OCI-LY1 (cell line): Measurements from ENCODE around the gene ZDHHC11.

Experiments
- H2AFZ ChIP-seq: fragments of 200-600 bp; sonication (generic), shearing (Covaris generic); 2 replicates; pipeline ENCODE4 v1.6.0; 2014; ENCODE audit warnings: antibody characterized with exemption, mild to moderate bottlenecking, low read length
- H3F3A ChIP-seq: fragments of 200-600 bp; sonication (generic), shearing (Covaris generic); 2 replicates; pipeline ENCODE4 v1.6.0; 2014; ENCODE audit warnings: mild to moderate bottlenecking, antibody characterized with exemption, low read length, moderate library complexity; ENCODE audit not compliant: insufficient read depth
- H3K27ac ChIP-seq: fragments of 200-600 bp; sonication (generic); 2 replicates; pipeline ENCODE4 v1.5.1; 2014; ENCODE audit warnings: low read length, mixed run types, mild to moderate bottlenecking, low read depth; ENCODE audit not compliant: poor library complexity, severe bottlenecking
- H3K27me3 ChIP-seq: fragments of 200-600 bp; sonication (generic); 2 replicates; pipeline ENCODE4 v1.6.0; 2014; ENCODE audit warnings: antibody characterized with exemption, mild to moderate bottlenecking, low read length, moderate library complexity; ENCODE audit not compliant: insufficient read depth
- H3K36me3 ChIP-seq: fragments of 200-600 bp; sonication (generic); 2 replicates; pipeline ENCODE4 v1.6.1; 2014; ENCODE audit warnings: mild to moderate bottlenecking, antibody characterized with exemption, low read length, moderate library complexity, mixed read lengths; ENCODE audit not compliant: insufficient read depth
- H3K4me1 ChIP-seq: fragments of 200-600 bp; sonication (generic); 2 replicates; pipeline ENCODE4 v1.5.1; 2014; ENCODE audit warnings: mild to moderate bottlenecking, low read length, moderate library complexity; ENCODE audit not compliant: insufficient read depth, severe bottlenecking
- H3K4me2 ChIP-seq: fragments of 200-600 bp; sonication (generic), shearing (Covaris generic); 2 replicates; pipeline ENCODE4 v1.6.1; 2014; ENCODE audit warnings: low read length
- H3K4me3 ChIP-seq: fragments of 200-600 bp; sonication (generic); 2 replicates; pipeline ENCODE4 v1.5.1; 2014; ENCODE audit warnings: low read length, low read depth, mild to moderate bottlenecking, mixed read lengths; ENCODE audit not compliant: poor library complexity, severe bottlenecking
- H3K79me2 ChIP-seq: fragments of 200-600 bp; shearing (Covaris generic); 2 replicates; pipeline ENCODE4 v1.6.1; 2016; ENCODE audit warnings: mixed run types, low read length, mixed read lengths; ENCODE audit not compliant: insufficient read depth
- H3K9ac ChIP-seq: fragments of 200-600 bp; sonication (generic), shearing (Covaris generic); 2 replicates; pipeline ENCODE4 v1.6.1; 2014; ENCODE audit warnings: mild to moderate bottlenecking, low read length, mixed read lengths
- H3K9me2 ChIP-seq: fragments of 200-600 bp; sonication (generic), shearing (Covaris generic); 2 replicates; pipeline ENCODE4 v1.6.1; 2014; ENCODE audit warnings: low read depth, mild to moderate bottlenecking, low read length, mixed read lengths
- H3K9me3 ChIP-seq: fragments of 200-600 bp; shearing (Covaris generic); 2 replicates; pipeline ENCODE4 v1.6.1; 2014; ENCODE audit warnings: low read length, mixed read lengths
- H4K20me1 ChIP-seq: fragments of 200-600 bp; sonication (generic), shearing (Covaris generic); 2 replicates; pipeline ENCODE4 v1.6.0; 2016; ENCODE audit warnings: mild to moderate bottlenecking, low read length; ENCODE audit not compliant: insufficient read depth
- EZH2 ChIP-seq: fragments of 200-600 bp; sonication (generic), shearing (Covaris generic); IDR thresholded peaks from 2 replicates; pipeline ENCODE4 v1.8.0; 2017; ENCODE audit warnings: borderline replicate concordance, mixed run types, mild to moderate bottlenecking, antibody characterized with exemption, low read length, moderate library complexity, mixed read lengths
- TF ChIP-seq, protein P1 (sequence below): fragments of 200-600 bp; sonication (generic), shearing (Covaris generic); IDR thresholded peaks from 2 replicates; pipeline ENCODE4 v1.5.1; 2017; ENCODE audit warnings: mild to moderate bottlenecking, antibody characterized with exemption, low read length, moderate library complexity, mixed read lengths

Gene ZDHHC11

DNA sequence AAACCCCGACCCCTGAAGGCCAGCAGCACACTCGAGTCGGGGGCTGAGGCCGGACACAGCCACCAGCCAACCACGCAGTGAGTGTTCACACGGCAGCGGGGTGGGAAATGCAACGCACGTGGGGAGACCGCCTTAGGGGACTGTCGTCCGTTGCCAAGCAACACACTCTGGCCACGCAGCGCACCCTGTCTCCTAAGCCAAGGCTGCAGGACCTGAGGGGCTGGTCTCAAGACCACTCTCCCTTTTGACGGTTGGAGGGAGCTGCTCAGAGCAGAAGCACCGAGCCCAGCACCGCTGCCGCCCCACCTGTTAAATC, 34.3 kb upstream of the ZDHHC11 start:
- Histone ChIP-seq H3K9me3 (no peaks in the 10 kb centered on the region), H3K36me3 (peaks cover 96% of the 10 kb centered on the region), H3K79me2 (no peaks in the 10 kb centered on the region), H2AFZ (no peak overlapping the region), H3K27ac (no peak overlapping the region), H3K9me2 (no peaks in the 10 kb centered on the region), H3K9ac (no peak overlapping the region), H3K27me3 (no peaks in the 10 kb centered on the region), H3K4me2 (no peak overlapping the region), H3K4me3 (no peak overlapping the region), H3K4me1 (no peaks in the 10 kb centered on the region), H3F3A (no peaks in the 10 kb centered on the region), H4K20me1 (no peaks in the 10 kb centered on the region)
- TF ChIP-seq, protein P1, sequence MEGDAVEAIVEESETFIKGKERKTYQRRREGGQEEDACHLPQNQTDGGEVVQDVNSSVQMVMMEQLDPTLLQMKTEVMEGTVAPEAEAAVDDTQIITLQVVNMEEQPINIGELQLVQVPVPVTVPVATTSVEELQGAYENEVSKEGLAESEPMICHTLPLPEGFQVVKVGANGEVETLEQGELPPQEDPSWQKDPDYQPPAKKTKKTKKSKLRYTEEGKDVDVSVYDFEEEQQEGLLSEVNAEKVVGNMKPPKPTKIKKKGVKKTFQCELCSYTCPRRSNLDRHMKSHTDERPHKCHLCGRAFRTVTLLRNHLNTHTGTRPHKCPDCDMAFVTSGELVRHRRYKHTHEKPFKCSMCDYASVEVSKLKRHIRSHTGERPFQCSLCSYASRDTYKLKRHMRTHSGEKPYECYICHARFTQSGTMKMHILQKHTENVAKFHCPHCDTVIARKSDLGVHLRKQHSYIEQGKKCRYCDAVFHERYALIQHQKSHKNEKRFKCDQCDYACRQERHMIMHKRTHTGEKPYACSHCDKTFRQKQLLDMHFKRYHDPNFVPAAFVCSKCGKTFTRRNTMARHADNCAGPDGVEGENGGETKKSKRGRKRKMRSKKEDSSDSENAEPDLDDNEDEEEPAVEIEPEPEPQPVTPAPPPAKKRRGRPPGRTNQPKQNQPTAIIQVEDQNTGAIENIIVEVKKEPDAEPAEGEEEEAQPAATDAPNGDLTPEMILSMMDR, result no peak
- no peak for TF ChIP-seq EZH2

DNA sequence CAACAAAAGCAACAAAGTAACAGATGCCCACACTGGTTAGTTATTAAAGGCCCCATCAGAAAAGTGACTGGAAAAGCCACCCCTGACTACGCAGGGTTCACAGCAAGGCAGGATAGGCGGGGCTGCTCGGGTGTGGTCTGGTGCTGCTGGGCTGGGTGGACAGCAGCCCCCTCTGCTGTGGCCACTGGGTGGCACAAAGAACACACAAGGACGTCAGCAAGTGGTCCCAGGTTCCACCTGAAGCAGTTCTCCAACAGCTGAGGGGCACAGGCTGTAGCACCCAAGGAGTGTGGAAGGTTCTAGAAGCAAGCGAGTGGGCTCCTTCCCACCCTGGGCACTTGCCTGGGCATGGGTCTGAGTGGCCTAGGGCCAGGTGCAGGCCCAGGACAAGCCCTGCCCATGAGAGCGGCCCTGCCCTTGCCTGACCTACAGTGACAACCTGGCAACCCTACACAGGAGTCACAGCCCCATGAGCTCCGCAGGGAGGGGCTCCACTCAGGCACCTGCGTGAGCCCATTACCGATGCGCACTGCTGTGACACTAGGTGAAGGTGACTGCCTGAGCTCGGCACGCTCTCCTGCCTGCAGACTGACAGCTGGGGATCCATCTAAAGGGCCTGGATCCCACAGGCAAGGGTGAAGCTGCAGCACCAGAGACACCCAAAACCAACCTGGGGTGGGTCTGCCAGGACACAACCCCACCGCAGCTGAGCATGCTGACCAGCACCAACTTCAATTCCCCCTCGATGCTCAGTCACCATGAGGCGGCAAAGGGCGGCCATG, 33.8 kb upstream of the ZDHHC11 start:
- H3K79me2 ChIP-seq, result no peaks in the 10 kb centered on the region
- H3K36me3 ChIP-seq, result peaks cover 90% of the 10 kb centered on the region
- H3K27me3 ChIP-seq, result no peaks in the 10 kb centered on the region

DNA sequence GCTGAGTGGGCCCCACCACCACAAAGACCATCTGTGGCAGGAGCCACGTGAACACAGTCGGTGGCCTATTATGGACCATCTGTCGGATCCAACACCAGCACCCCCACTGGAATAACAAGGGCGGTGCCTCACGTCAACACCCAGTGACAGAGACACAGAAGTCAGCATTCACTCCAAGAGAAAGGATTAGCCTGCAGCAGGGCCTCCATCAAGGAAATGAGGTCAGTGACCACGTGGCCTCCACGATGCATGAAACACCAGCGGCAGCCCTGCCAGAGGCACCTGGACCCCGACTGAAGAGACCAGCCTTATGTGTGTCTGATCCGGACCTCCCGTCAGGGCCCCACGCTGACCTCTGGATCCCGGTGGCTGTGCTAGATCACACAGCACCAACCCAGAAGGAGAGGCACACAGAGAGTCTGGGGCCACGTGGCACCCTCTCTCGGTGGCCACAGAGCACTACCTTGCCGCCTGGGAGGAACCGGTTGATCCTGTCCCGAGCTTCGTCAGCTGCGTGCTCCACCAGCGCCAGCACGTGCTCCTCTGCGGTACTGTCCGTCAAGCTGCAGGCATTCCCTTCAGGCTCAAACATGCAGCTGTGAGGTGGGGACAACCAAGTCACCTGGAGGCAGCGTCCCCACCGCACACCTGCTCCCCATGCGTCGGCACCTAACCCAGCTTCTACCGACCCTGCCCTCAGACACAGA, 32.8 kb upstream of the ZDHHC11 start:
- Histone ChIP-seq H3K4me2 (no peak overlapping the region), H3F3A (no peaks in the 10 kb centered on the region), H3K4me1 (no peaks in the 10 kb centered on the region), H3K36me3 (peaks cover 81% of the 10 kb centered on the region), H3K4me3 (no peak overlapping the region), H3K9me2 (no peaks in the 10 kb centered on the region), H3K9ac (no peak overlapping the region), H3K9me3 (no peaks in the 10 kb centered on the region), H4K20me1 (no peaks in the 10 kb centered on the region), H3K27me3 (no peaks in the 10 kb centered on the region), H3K79me2 (no peaks in the 10 kb centered on the region), H3K27ac (no peak overlapping the region), H2AFZ (no peak overlapping the region)
- no peak for TF ChIP-seq EZH2
- TF ChIP-seq, protein P1, result no peak

More for the DNA sequence above, 33.8 kb upstream of the ZDHHC11 start:
- H3K9ac ChIP-seq, result no peak overlapping the region
- no peak overlapping the region for H2AFZ ChIP-seq
- no peaks in the 10 kb centered on the region for H3K4me1 ChIP-seq
- H3K4me3 ChIP-seq, result no peak overlapping the region
- H3K9me3 ChIP-seq, result no peaks in the 10 kb centered on the region
- H3K27ac ChIP-seq, result no peak overlapping the region
- no peaks in the 10 kb centered on the region for H3K9me2 ChIP-seq
- TF ChIP-seq EZH2, result no peak
- TF ChIP-seq, protein P1, result no peak
- H3F3A ChIP-seq, result no peaks in the 10 kb centered on the region
- H3K4me2 ChIP-seq, result no peak overlapping the region
- no peaks in the 10 kb centered on the region for H4K20me1 ChIP-seq
